Measurements from ENCODE around the gene CACNG7.
A peak's percentile ranks its signal among the peaks of the same experiment; 100 is the strongest.
"Not testable (repeated sequence)": the region's sequence is repeated elsewhere in the genome, so short reads cannot be mapped to it uniquely, and the experiment has no call there.

CACNG7 gene

GRCh38 chr19:53908935-53909415 is at the start of gene CACNG7:
Gene CACNG7 (plus strand): TSS chr19:53909278. CDS start chr19:53912832, 3,554 bp downstream.
- no peak for DNase-seq

- DNase-seq = peak; percentile 49
These were observed 44.7 kb upstream of the CACNG7 start for GRCh38 chr19:53864308-53864836.

GRCh38 chr19:53865523-53865917 is 43.6 kb upstream of the CACNG7 start:
- no peak for DNase-seq

GRCh38 chr19:53865918-53866864 is 42.9 kb upstream of the CACNG7 start:
- DNase-seq = no peak

GRCh38 chr19:53866865-53867224 is 42.2 kb upstream of the CACNG7 start:
- no peak for DNase-seq

- peak; percentile 98 for DNase-seq
These were observed 41.6 kb upstream of the CACNG7 start, which contains the start of gene MYADM for GRCh38 chr19:53867225-53868090. Gene MYADM (plus strand): TSS chr19:53867883. CDS start chr19:53873530, 5,647 bp downstream.

GRCh38 chr19:53868091-53868891 is 40.8 kb upstream of the CACNG7 start:
- no peak for DNase-seq

GRCh38 chr19:53868892-53869804 is 39.9 kb upstream of the CACNG7 start:
- peak; percentile 40 for DNase-seq

GRCh38 chr19:53869805-53870484 is 39.1 kb upstream of the CACNG7 start:
- DNase-seq = not testable (repeated sequence)

- DNase-seq = no peak
These were observed 38.6 kb upstream of the CACNG7 start for GRCh38 chr19:53870485-53870844.

- DNase-seq = no peak
These were observed 37.6 kb upstream of the CACNG7 start for GRCh38 chr19:53871454-53871853.

GRCh38 chr19:53872762-53873161 is 36.3 kb upstream of the CACNG7 start:
- no peak for DNase-seq

- no peak for DNase-seq
These were observed 35.1 kb upstream of the CACNG7 start for GRCh38 chr19:53873773-53874605.

- DNase-seq = no peak
These were observed 34.5 kb upstream of the CACNG7 start for GRCh38 chr19:53874606-53874990.

- no peak for DNase-seq
These were observed 33.3 kb upstream of the CACNG7 start for GRCh38 chr19:53875602-53876325.

- no peak for DNase-seq
These were observed 32.3 kb upstream of the CACNG7 start for GRCh38 chr19:53876651-53877224.

- no peak for DNase-seq
These were observed 31.7 kb upstream of the CACNG7 start for GRCh38 chr19:53877361-53877766.

GRCh38 chr19:53878776-53879139 is 30.3 kb upstream of the CACNG7 start:
- no peak for DNase-seq
